DOHH2 (cell line): ENCODE measurements around the gene COL19A1.

ENCODE experiments used
- H3F3A ChIP-seq: fragments of 200-600 bp; sonication (generic), shearing (Covaris generic); 2 replicates; pipeline ENCODE4 v1.6.0; 2016; ENCODE audit warnings: antibody characterized with exemption, mild to moderate bottlenecking; ENCODE audit not compliant: control insufficient read depth, insufficient read depth
- H3K27ac ChIP-seq: fragments of 200-600 bp; sonication (generic); 2 replicates; pipeline ENCODE4 v1.5.1; 2014; ENCODE audit warnings: low read depth, mild to moderate bottlenecking, low read length, moderate library complexity
- H3K27me3 ChIP-seq: fragments of 200-600 bp; sonication (generic); 2 replicates; pipeline ENCODE4 v1.6.1; 2014; ENCODE audit warnings: mild to moderate bottlenecking, low read length, mixed read lengths; ENCODE audit not compliant: control insufficient read depth
- H3K36me3 ChIP-seq: fragments of 200-600 bp; sonication (generic); 2 replicates; pipeline ENCODE4 v1.6.1; 2014; ENCODE audit warnings: mild to moderate bottlenecking, low read length, moderate library complexity, mixed read lengths; ENCODE audit not compliant: control insufficient read depth
- H3K4me1 ChIP-seq: fragments of 200-600 bp; sonication (generic); 2 replicates; pipeline ENCODE4 v1.6.1; 2014; ENCODE audit warnings: mild to moderate bottlenecking, low read length, mixed read lengths; ENCODE audit not compliant: control insufficient read depth
- H3K4me2 ChIP-seq: fragments of 200-600 bp; sonication (generic); 2 replicates; pipeline ENCODE4 v1.6.0; 2014; ENCODE audit warnings: mild to moderate bottlenecking, low read length, moderate library complexity
- H3K4me3 ChIP-seq: fragments of 200-600 bp; sonication (generic); 2 replicates; pipeline ENCODE4 v1.5.1; 2014; ENCODE audit warnings: mild to moderate bottlenecking, low read length, mixed read lengths
- H3K79me2 ChIP-seq: fragments of 200-600 bp; sonication (generic); 2 replicates; pipeline ENCODE4 v1.6.1; 2014; ENCODE audit warnings: mild to moderate bottlenecking, low read length, mixed read lengths; ENCODE audit not compliant: control insufficient read depth
- H3K9me2 ChIP-seq: fragments of 200-600 bp; sonication (generic); replicated peaks from 2 replicates; pipeline ENCODE4 v1.6.1; 2014; ENCODE audit warnings: mild to moderate bottlenecking, low read length, mixed read lengths; ENCODE audit not compliant: control insufficient read depth
- H3K9me3 ChIP-seq: fragments of 200-600 bp; sonication (generic); 2 replicates; pipeline ENCODE4 v1.6.1; 2014; ENCODE audit warnings: antibody characterized with exemption, low read length, mixed read lengths; ENCODE audit not compliant: control insufficient read depth, insufficient read depth
- H4K20me1 ChIP-seq: fragments of 200-600 bp; sonication (generic); 2 replicates; pipeline ENCODE4 v1.6.0; 2014; ENCODE audit warnings: low read depth, mild to moderate bottlenecking, antibody characterized with exemption, low read length, moderate library complexity; ENCODE audit not compliant: control insufficient read depth, insufficient read depth
- CTCF ChIP-seq: fragments of 200-600 bp; sonication (generic); IDR thresholded peaks from one replicate; pipeline ENCODE4 v1.5.1; 2014; ENCODE audit warnings: antibody characterized with exemption, mild to moderate bottlenecking, low read depth, low read length; ENCODE audit not compliant: poor library complexity, severe bottlenecking
- EZH2phosphoT487 ChIP-seq: fragments of 200-600 bp; sonication (generic); IDR thresholded peaks from 2 replicates; pipeline ENCODE4 v1.6.1; 2017; ENCODE audit warnings: borderline replicate concordance, mild to moderate bottlenecking, antibody characterized with exemption, low read length, moderate library complexity, mixed read lengths

COL19A1 gene

GRCh38 chr6:70061546-70061945 lies 195.2 kb downstream of the COL19A1 start:
- no peaks in the 10 kb centered on the region for H3K9me3 ChIP-seq
- TF ChIP-seq CTCF (no peak), EZH2phosphoT487 (no peak)
- H3K79me2 ChIP-seq = no peaks in the 10 kb centered on the region
- no peaks in the 10 kb centered on the region for H3F3A ChIP-seq
- no peaks in the 10 kb centered on the region for H3K36me3 ChIP-seq
- H3K4me3 ChIP-seq = no peak overlapping the region
- no peaks in the 10 kb centered on the region for H4K20me1 ChIP-seq
- H3K4me1 ChIP-seq = no peaks in the 10 kb centered on the region
- H3K27me3 ChIP-seq = no peaks in the 10 kb centered on the region
- no peak overlapping the region for H3K4me2 ChIP-seq
- no peak overlapping the region for H3K27ac ChIP-seq
- H3K9me2 ChIP-seq = no peaks in the 10 kb centered on the region

GRCh38 chr6:70062010-70062409 lies 195.7 kb downstream of the COL19A1 start:
- no peaks in the 10 kb centered on the region for H3F3A ChIP-seq
- no peak overlapping the region for H3K4me2 ChIP-seq
- no peaks in the 10 kb centered on the region for H3K4me1 ChIP-seq
- H3K27ac ChIP-seq = no peak overlapping the region
- H3K27me3 ChIP-seq = no peaks in the 10 kb centered on the region
- TF ChIP-seq EZH2phosphoT487 = no peak
- TF ChIP-seq CTCF = no peak
- H4K20me1 ChIP-seq = no peaks in the 10 kb centered on the region
- no peaks in the 10 kb centered on the region for H3K9me3 ChIP-seq
- H3K4me3 ChIP-seq = no peak overlapping the region
- H3K79me2 ChIP-seq = no peaks in the 10 kb centered on the region
- H3K36me3 ChIP-seq = no peaks in the 10 kb centered on the region
- no peaks in the 10 kb centered on the region for H3K9me2 ChIP-seq

- H3F3A ChIP-seq = no peaks in the 10 kb centered on the region
- H3K4me2 ChIP-seq = no peak overlapping the region
- H3K4me1 ChIP-seq = no peaks in the 10 kb centered on the region
- H3K4me3 ChIP-seq = no peak overlapping the region
- no peaks in the 10 kb centered on the region for H3K36me3 ChIP-seq
- H3K27me3 ChIP-seq = no peaks in the 10 kb centered on the region
- no peaks in the 10 kb centered on the region for H4K20me1 ChIP-seq
- TF ChIP-seq EZH2phosphoT487 (no peak), CTCF (no peak)
- no peaks in the 10 kb centered on the region for H3K9me3 ChIP-seq
- H3K79me2 ChIP-seq = no peaks in the 10 kb centered on the region
- H3K9me2 ChIP-seq = no peaks in the 10 kb centered on the region
- no peak overlapping the region for H3K27ac ChIP-seq
These were observed 206.3 kb downstream of the COL19A1 start for GRCh38 chr6:70072540-70073179.

- Histone ChIP-seq H3K27me3 (no peaks in the 10 kb centered on the region), H3K9me2 (no peaks in the 10 kb centered on the region), H3F3A (no peaks in the 10 kb centered on the region)
These were observed 207.3 kb downstream of the COL19A1 start for GRCh38 chr6:70073637-70074036.

More at GRCh38 chr6:70073637-70074036, 207.3 kb downstream of the COL19A1 start:
- H3K9me3 ChIP-seq = no peaks in the 10 kb centered on the region
- H3K4me3 ChIP-seq = no peak overlapping the region
- H3K4me1 ChIP-seq = no peaks in the 10 kb centered on the region
- no peaks in the 10 kb centered on the region for H4K20me1 ChIP-seq
- no peaks in the 10 kb centered on the region for H3K36me3 ChIP-seq
- H3K4me2 ChIP-seq = no peak overlapping the region
- H3K79me2 ChIP-seq = no peaks in the 10 kb centered on the region
- H3K27ac ChIP-seq = no peak overlapping the region
- TF ChIP-seq CTCF (no peak), EZH2phosphoT487 (no peak)
